RWPE1 (cell line): ENCODE data around the gene ZNF141.

Source experiments
- CTCF ChIA-PET: fragments of 350-600 bp; sonication (Branson Sonifier 250); formaldehyde crosslinking; extraction: SDS; loops from one replicate; lab custom pipeline; 2021; lab: Yijun Ruan, JAX
- POLR2A ChIA-PET: fragments of 400-600 bp; formaldehyde crosslinking; extraction: SDS; loops from one replicate; lab custom pipeline; 2020; ENCODE audit warnings: antibody characterized with exemption; ENCODE audit not compliant: low non-redundant PET; lab: Yijun Ruan, JAX
- DNase-seq: peaks from one replicate; pipeline ENCODE4 v3.0.0; 2012; ENCODE audit warnings: low spot score
- H3K27ac ChIP-seq: fragments of 450-650 bp; 2 replicates; pipeline ENCODE4 v1.5.1; 2017
- TF ChIP-seq, protein P1 (sequence below): fragments of 450-650 bp; conservative IDR thresholded peaks from 2 replicates; pipeline ENCODE4 v1.5.1; 2017; ENCODE audit warnings: low read depth, mild to moderate bottlenecking

The ZNF141 gene

GRCh38 chr4:306551-306961, 31.1 kb upstream of the ZNF141 start:
- CTCF ChIA-PET = no interaction called here
- TF ChIP-seq, protein P1, sequence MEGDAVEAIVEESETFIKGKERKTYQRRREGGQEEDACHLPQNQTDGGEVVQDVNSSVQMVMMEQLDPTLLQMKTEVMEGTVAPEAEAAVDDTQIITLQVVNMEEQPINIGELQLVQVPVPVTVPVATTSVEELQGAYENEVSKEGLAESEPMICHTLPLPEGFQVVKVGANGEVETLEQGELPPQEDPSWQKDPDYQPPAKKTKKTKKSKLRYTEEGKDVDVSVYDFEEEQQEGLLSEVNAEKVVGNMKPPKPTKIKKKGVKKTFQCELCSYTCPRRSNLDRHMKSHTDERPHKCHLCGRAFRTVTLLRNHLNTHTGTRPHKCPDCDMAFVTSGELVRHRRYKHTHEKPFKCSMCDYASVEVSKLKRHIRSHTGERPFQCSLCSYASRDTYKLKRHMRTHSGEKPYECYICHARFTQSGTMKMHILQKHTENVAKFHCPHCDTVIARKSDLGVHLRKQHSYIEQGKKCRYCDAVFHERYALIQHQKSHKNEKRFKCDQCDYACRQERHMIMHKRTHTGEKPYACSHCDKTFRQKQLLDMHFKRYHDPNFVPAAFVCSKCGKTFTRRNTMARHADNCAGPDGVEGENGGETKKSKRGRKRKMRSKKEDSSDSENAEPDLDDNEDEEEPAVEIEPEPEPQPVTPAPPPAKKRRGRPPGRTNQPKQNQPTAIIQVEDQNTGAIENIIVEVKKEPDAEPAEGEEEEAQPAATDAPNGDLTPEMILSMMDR = no peak
- POLR2A ChIA-PET = no interaction called here
- no peak for DNase-seq
- H3K27ac ChIP-seq = no peak overlapping the region

- no peak overlapping the region for H3K27ac ChIP-seq
- TF ChIP-seq, protein P1 = no peak
- no peak for DNase-seq
- ChIA-PET CTCF (no interaction called here), POLR2A (interaction anchor here (0.7 kb wide), 1 partner anchor 192 kb away, joined by 3 read pairs; no protein-coding TSS in a partner anchor)
These were observed 27.8 kb upstream of the ZNF141 start for GRCh38 chr4:309807-310206.

GRCh38 chr4:314296-314903, 23.2 kb upstream of the ZNF141 start:
- CTCF ChIA-PET = no interaction called here
- TF ChIP-seq, protein P1 = no peak
- POLR2A ChIA-PET = no interaction called here

DNA sequence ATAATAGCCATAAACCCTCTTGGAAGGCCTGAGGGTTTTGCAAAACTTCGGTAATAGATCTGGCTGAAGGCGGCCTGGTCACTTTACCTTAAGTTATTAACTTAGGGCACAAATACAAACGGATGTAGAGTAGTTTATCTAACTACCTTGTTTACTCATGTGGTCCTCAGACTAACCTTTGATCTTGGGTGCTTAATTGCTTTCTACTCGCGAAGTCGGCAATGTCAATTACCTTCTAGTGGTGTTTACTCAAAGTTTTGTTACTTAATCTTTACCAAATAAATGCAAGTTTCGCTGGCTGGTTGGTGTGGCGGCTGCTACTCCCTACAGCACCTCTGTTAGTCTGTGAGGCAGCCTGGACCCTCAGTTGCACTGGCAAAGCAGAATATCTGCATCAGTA, 8.9 kb upstream of the ZNF141 start:
- CTCF ChIA-PET = no interaction called here
- DNase-seq = no peak
- TF ChIP-seq, protein P1 = no peak
- H3K27ac ChIP-seq = no peak overlapping the region
- POLR2A ChIA-PET = no interaction called here

More at GRCh38 chr4:314296-314903, 23.2 kb upstream of the ZNF141 start:
- no peak for DNase-seq
- H3K27ac ChIP-seq = no peak overlapping the region

GRCh38 chr4:335515-335914, 2.1 kb upstream of the ZNF141 start:
- DNase-seq = no peak
- no peak overlapping the region for H3K27ac ChIP-seq
- CTCF ChIA-PET = no interaction called here
- POLR2A ChIA-PET = no interaction called here
- TF ChIP-seq, protein P1 = no peak

- peak; percentile 0 for DNase-seq
- TF ChIP-seq, protein P1 = no peak
- POLR2A ChIA-PET = no interaction called here
- peak overlapping the region; percentile 92 for H3K27ac ChIP-seq
- CTCF ChIA-PET = no interaction called here
These were observed 1.3 kb upstream of the ZNF141 start for GRCh38 chr4:336099-336892.
